ENCODE measurements around the gene C10orf62.

GRCh38 chr10:97601268-97602215 lies 12.0 kb downstream of the C10orf62 start:
- TF ChIP-seq CTCF (IDR thresholded peaks at IDR 0.05) (no peak), EP300 (IDR thresholded peaks at IDR 0.05; ENCODE audit: low read depth) (no peak), POLR2AphosphoS5 (IDR thresholded peaks at IDR 0.05) (no peak)

All from transverse colon (tissue), 4 donors.